CD4-positive, alpha-beta T cell treated with Interleukin-6 at 100 ng/mL for 8 hours (primary cell): ENCODE data around the gene P2RX7.
A peak's percentile ranks its signal among the peaks of the same experiment; 100 is the strongest.
"Not testable (repeated sequence)": the region's sequence is repeated elsewhere in the genome, so short reads cannot be mapped to it uniquely, and the experiment has no call there.

Experiments
- DNase-seq: peaks from one replicate; pipeline ENCODE4 v3.0.0-alpha.2; 2020; ENCODE audit warnings: mixed read lengths, low spot score

P2RX7 gene

GRCh38 chr12:121209221-121209620 lies 76.5 kb downstream of the P2RX7 start:
- DNase-seq: no peak

- peak; percentile 85 for DNase-seq
Observed at GRCh38 chr12:121209624-121210572, 77.2 kb downstream of the P2RX7 start, which contains the start of gene P2RX4. Gene P2RX4 (plus strand): TSS chr12:121210129. CDS start chr12:121210165, 36 bp downstream.

DNA sequence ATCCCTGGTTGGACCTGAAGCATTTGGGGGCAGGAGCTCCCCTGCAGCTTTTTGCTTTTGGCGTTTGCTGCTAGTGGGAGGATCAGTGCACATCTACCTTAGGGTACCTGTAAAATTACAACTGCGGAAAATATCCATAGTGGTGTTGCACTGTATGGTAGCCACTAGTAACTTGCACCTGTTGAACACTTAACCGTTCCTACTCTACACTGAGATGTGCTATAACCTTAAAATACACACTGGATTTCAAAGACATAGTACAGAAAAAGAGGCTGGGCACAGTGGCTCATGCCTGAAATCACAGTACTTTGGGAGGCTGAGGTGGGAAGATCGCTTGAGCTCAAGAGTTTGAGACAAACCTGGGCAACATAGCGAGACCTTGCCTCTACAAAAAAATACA lies 80.2 kb downstream of the P2RX7 start:
- no peak for DNase-seq

GRCh38 chr12:121214166-121214777 lies 81.6 kb downstream of the P2RX7 start:
- no peak for DNase-seq

DNA sequence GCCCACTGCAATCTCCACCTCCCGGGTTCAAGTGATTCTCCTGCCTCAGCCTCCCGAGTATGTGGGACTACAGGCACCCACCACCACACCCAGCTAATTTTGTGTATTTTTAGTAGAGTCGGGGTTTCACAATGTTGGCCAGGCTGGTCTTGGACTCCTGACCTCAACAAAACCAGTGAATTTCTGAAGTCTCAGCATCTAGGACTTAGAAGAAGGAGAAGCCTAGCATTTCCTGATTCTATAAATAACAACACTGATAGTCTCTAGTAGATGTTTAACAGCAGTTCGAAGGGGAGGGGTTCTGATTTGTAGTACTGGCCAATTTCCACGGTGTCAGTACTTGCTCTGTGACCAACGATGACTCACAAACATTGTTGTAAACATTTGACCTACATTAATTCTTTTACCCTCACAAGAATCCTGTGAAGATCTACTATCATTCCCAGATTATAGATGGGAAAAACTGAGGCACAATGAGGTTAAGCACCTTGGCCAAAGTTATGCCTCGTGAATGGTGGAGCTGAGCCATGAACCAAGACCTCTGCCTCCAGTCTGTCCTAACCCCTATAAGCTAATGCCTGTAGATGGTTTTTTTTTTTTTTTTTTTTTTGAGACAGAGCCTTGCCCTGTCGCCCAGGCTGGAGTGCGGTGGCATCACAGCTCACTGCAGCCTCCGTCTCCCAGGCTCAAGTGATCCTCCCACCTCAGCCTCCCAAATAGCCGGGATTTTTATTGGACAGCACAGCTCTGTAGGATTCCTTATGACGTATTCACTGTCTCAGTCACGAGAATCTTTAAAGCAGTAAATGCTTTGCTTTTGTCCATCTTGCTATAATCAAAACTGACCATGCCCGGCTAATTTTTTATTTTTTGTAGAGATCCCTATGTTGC lies 82.4 kb downstream of the P2RX7 start:
- no peak for DNase-seq

- DNase-seq: no peak
Observed at GRCh38 chr12:121216102-121216501, 83.4 kb downstream of the P2RX7 start.

DNA sequence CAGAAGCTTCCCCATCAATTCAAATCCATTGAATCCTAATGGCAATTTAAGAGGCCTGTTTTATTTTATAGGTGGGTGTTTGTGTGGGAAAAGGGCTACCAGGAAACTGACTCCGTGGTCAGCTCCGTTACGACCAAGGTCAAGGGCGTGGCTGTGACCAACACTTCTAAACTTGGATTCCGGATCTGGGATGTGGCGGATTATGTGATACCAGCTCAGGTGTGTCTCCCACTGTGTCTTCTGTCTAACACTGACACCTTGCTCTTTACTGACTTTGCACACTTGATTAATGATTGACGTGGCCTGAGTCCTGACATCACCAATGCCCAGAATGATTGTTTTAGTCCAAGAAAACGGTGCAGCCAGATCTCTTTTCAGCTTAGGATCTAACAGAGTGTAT lies 84.4 kb downstream of the P2RX7 start:
- DNase-seq: no peak

DNA sequence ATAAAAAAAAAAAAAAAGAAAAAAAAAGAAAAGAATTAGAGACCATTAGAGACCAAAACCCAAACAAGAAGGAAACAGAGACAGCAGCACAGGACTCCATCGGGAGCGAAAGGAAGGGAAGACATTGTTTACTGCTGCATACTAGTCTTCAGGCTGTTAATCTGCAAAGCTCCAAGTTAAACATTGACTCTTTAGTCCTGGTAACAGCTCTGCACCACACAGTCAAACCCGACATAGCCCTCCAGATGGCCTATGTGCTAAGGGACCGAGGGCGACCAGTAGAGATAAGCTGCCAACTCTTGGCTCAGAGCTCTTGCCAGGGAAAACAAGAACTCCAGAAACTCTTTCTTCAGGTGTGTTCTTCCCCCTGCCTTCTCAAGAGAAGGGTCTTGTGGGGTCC lies 85.1 kb downstream of the P2RX7 start:
- DNase-seq: no peak

GRCh38 chr12:121218588-121219352 lies 86.1 kb downstream of the P2RX7 start:
- no peak for DNase-seq

GRCh38 chr12:121219353-121219986 lies 86.8 kb downstream of the P2RX7 start:
- no peak for DNase-seq

GRCh38 chr12:121222847-121223246 lies 90.2 kb downstream of the P2RX7 start:
- no peak for DNase-seq

GRCh38 chr12:121223292-121224285 lies 90.9 kb downstream of the P2RX7 start:
- DNase-seq: peak; percentile 57

DNA sequence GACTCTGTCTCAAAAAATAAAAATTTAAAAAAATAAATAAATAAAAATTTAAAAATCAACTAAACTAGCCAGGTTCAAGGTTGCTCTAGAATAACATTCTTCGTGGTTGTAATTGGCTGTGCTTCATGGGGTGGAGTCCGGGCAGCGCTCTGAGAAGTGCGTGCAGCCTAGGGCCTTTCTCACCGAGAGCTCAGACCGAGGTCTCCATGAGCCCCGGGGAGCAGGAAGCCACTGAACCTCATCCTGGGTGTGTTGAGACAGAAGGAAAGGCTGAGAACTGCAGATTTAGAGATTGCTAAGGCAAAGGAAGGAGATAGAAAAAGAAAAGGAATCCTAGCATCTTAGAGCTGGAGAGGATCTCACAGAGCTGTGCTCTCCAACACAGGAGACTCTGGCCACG lies 91.9 kb downstream of the P2RX7 start:
- peak; percentile 76 for DNase-seq

- DNase-seq: no peak
Observed at GRCh38 chr12:121226399-121226798, 93.7 kb downstream of the P2RX7 start.

DNA sequence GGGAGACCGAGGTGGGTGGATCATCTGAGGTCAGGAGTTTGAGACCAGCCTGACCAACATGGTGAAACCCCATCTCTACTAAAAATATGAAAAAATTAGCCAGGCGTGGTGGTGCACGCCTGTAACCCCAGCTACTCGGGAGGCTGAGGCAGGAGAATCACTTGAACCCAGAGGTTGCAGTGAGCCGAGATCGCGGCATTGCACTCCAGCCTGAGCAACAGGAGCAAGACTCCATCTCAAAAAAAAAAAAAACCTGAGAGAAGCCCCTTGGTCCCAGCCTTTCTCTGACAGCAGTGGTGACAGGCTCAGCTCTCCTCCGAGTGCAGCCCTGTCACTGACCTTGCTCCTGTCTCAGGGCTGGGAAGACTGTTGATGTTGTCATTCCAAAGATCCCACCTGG lies 94.2 kb downstream of the P2RX7 start:
- DNase-seq: not testable (repeated sequence)

GRCh38 chr12:121227294-121227693 lies 94.6 kb downstream of the P2RX7 start:
- no peak for DNase-seq

- DNase-seq: no peak
Observed at GRCh38 chr12:121228919-121229665, 96.4 kb downstream of the P2RX7 start.

- peak; percentile 62 for DNase-seq
Observed at GRCh38 chr12:121229826-121230537, 97.3 kb downstream of the P2RX7 start.
